Astrocyte of the cerebellum (primary cell): ENCODE measurements around the gene C1QTNF8.

Source experiments
- DNase-seq: peaks from one replicate; pipeline ENCODE4 v3.0.0-alpha.2; 2011; ENCODE audit warnings: low read depth
- H3K4me3 ChIP-seq: 2 replicates; pipeline ENCODE4 v1.5.1; 2011; ENCODE audit warnings: mild to moderate bottlenecking, low read depth, low read length, moderate library complexity
- CTCF ChIP-seq: IDR thresholded peaks from 2 replicates; pipeline ENCODE4 v1.5.1; 2012; ENCODE audit warnings: low read length, low read depth, moderate library complexity, mild to moderate bottlenecking; ENCODE audit errors: missing control alignments
- in situ Hi-C: cut with HindIII; loops from 2 replicates; pipeline ENCODE4 v1.10.0; 2017; ENCODE audit warnings: low sequenced_read_pairs

Gene C1QTNF8

GRCh38 chr16:1127971-1128715, 32.1 kb upstream of the C1QTNF8 start:
- in situ Hi-C loops = loop anchor here (25.0 kb wide), 1 partner anchor 159 kb away; no protein-coding TSS in a partner anchor
- DNase-seq = no peak
- no peak for TF ChIP-seq CTCF
- no peak overlapping the region for H3K4me3 ChIP-seq

- no peak for DNase-seq
- in situ Hi-C loops = loop anchor here (25.0 kb wide), 1 partner anchor 160 kb away; no protein-coding TSS in a partner anchor
- no peak overlapping the region for H3K4me3 ChIP-seq
- no peak for TF ChIP-seq CTCF
These were observed 31.1 kb upstream of the C1QTNF8 start for GRCh38 chr16:1127101-1127500.

DNA sequence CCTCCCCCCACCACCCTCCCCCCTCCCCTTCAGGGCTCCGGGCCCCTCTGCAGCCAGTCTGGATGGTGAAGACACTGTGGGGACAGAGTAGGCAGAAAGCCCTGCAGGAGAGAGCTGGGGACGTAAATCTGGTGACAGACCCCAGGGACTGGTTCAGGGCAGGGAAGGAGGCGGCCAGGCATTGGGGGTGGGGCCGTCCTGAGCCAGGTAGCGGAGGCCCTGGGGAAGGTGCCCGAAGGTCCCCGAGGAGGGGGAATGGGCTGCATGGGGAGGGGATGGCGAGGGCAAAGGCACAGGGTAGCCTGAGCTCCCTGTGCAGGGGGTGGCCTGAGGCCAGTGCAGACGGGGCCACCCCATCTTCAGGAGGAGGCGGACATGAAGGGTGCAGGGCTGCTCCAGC, 30.5 kb upstream of the C1QTNF8 start:
- no peak for DNase-seq
- in situ Hi-C loops = loop anchor here (25.0 kb wide), 1 partner anchor 161 kb away; no protein-coding TSS in a partner anchor
- no peak overlapping the region for H3K4me3 ChIP-seq
- TF ChIP-seq CTCF = no peak

DNA sequence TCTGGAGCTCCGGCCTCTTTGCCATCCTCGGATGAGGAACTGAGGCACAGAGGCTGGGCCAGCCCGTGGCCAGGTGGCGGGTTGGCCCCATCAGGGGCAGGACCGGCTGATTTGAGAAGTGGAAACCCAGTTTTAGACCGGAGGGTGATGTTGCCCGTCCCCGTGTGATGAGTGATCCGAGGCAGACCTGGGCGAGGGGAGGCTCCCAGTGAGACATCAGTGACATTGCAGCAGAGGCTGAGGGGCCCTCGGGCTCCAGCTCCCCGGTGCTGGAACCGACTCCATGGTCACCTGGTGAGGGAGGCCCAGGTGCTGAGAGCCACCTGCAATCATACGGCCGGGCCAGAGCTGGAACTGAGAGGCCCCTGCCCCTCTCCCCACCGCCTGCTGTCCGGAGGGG, 30.0 kb upstream of the C1QTNF8 start:
- H3K4me3 ChIP-seq = no peak overlapping the region
- DNase-seq = no peak
- no peak for TF ChIP-seq CTCF
- in situ Hi-C loops = loop anchor here (25.0 kb wide), 1 partner anchor 161 kb away; no protein-coding TSS in a partner anchor

GRCh38 chr16:1125471-1125870, 29.4 kb upstream of the C1QTNF8 start:
- no peak overlapping the region for H3K4me3 ChIP-seq
- DNase-seq = no peak
- in situ Hi-C loops = loop anchor here (25.0 kb wide), 1 partner anchor 162 kb away; no protein-coding TSS in a partner anchor
- TF ChIP-seq CTCF = no peak

DNA sequence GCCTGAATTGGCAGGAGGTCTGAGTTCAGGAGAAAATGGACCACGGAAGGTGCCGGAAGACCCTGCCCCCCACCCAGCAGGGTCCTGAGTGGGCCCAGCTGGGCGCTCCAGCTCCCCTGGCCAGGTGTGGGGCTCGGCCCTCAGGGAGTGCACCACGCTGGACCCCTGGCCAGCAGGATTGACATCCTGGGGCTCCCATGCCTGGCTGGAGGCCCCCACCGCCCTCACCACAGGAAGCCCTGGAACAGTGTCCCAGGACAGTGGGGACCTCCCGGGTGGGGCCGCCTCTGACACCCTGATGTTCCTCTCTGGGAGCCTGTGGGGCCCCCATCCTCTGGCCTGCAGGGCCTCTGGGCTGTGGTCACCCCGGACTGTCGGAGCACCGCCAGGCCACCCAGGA, 28.8 kb upstream of the C1QTNF8 start:
- no peak for TF ChIP-seq CTCF
- no peak for DNase-seq
- in situ Hi-C loops = loop anchor here (25.0 kb wide), 1 partner anchor 163 kb away; no protein-coding TSS in a partner anchor
- H3K4me3 ChIP-seq = no peak overlapping the region
